Activated T-helper 17 cell treated with anti-CD3 and anti-CD28 coated beads, Interleukin-2, amount 50 U/mL, for 72 hours (primary cell): ENCODE measurements around the gene NECAB2. TPM values are rescaled to one million over a fixed set of nuclear protein-coding genes. Genes with fewer than 3 reads are reported as not detected.

Experiments
- ATAC-seq: fragments of 150-1000 bp; cut with Tn5 transposase; replicated peaks from 2 replicates; pipeline ENCODE4 v1.10.0; 2021; ENCODE audit warnings: mild to moderate bottlenecking, moderate library complexity
- H3K27ac Mint-ChIP-seq: one replicate; pipeline ENCODE4 v1.8.0; 2022; ENCODE audit warnings: mixed read lengths
- H3K27me3 Mint-ChIP-seq: one replicate; pipeline ENCODE4 v1.8.0; 2022; ENCODE audit warnings: mixed read lengths
- H3K36me3 Mint-ChIP-seq: one replicate; pipeline ENCODE4 v1.8.0; 2022; ENCODE audit warnings: low read depth, mild to moderate bottlenecking, mixed read lengths
- H3K4me1 Mint-ChIP-seq: one replicate; pipeline ENCODE4 v1.8.0; 2022; ENCODE audit warnings: mixed read lengths
- H3K4me3 Mint-ChIP-seq: one replicate; pipeline ENCODE4 v1.8.0; 2022; ENCODE audit warnings: mild to moderate bottlenecking, mixed read lengths
- H3K9me3 Mint-ChIP-seq: one replicate; pipeline ENCODE4 v1.8.0; 2022; ENCODE audit warnings: mixed read lengths
- total RNA-seq, 2 donors: library from RNA; stranded (reverse); gene quantifications; one replicate each; pipeline ENCODE4 v1.2.3, GENCODE V29; 2022

The NECAB2 gene
- total RNA-seq, 2 donors from 2014 or later = not detected

DNA sequence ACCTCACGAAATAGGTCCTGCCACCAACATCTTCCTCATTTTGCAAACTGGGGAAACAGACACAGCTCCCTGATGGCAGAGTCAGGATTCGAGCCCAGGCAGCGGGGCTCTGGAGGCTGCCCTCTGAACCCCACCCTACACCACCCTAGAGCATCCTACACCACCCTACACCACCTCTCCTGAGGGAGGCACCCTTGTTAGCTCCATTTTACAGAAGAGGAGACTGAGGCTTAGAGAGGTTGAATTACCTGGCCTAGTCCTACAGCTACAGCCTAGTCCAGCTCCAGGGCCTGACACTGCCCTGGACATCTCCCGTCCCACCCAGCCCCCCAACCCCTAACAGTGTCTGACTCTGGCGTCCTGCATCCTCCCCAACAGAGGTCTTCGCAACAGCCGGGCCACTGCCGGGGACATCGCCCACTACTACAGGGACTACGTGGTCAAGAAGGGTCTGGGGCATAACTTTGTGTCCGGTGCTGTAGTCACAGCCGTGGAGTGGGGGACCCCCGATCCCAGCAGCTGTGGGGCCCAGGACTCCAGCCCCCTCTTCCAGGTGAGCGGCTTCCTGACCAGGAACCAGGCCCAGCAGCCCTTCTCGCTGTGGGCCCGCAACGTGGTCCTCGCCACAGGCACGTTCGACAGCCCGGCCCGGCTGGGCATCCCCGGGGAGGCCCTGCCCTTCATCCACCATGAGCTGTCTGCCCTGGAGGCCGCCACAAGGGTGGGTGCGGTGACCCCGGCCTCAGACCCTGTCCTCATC is 3.2 kb upstream of the NECAB2 start:
- Mint-ChIP-seq H3K9me3 (no peaks in the 10 kb centered on the region), H3K27ac (no peak overlapping the region), H3K4me1 (peaks cover 5% of the 10 kb centered on the region), H3K36me3 (no peaks in the 10 kb centered on the region), H3K4me3 (no peak overlapping the region), H3K27me3 (peaks cover 10% of the 10 kb centered on the region)
- no peak for ATAC-seq

DNA sequence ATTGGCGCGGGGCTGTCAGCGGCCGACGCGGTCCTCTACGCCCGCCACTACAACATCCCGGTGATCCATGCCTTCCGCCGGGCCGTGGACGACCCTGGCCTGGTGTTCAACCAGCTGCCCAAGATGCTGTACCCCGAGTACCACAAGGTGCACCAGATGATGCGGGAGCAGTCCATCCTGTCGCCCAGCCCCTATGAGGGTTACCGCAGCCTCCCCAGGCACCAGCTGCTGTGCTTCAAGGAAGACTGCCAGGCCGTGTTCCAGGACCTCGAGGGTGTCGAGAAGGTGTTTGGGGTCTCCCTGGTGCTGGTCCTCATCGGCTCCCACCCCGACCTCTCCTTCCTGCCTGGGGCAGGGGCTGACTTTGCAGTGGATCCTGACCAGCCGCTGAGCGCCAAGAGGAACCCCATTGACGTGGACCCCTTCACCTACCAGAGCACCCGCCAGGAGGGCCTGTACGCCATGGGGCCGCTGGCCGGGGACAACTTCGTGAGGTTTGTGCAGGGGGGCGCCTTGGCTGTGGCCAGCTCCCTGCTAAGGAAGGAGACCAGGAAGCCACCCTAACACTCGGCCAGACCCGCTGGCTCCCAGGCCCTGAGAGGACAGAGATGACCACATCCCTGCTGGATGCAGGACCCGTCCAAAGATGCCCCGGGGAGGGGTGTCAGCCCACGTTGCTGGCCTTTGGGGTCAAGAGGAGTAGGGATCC is 2.4 kb upstream of the NECAB2 start:
- Mint-ChIP-seq H3K4me1 (peaks cover 5% of the 10 kb centered on the region), H3K36me3 (no peaks in the 10 kb centered on the region), H3K27me3 (peaks cover 12% of the 10 kb centered on the region), H3K4me3 (no peak overlapping the region), H3K9me3 (no peaks in the 10 kb centered on the region), H3K27ac (no peak overlapping the region)
- ATAC-seq = no peak

- Mint-ChIP-seq H3K4me3 (no peak overlapping the region), H3K4me1 (peaks cover 5% of the 10 kb centered on the region), H3K9me3 (no peaks in the 10 kb centered on the region), H3K36me3 (no peaks in the 10 kb centered on the region), H3K27ac (no peak overlapping the region), H3K27me3 (peaks cover 12% of the 10 kb centered on the region)
- ATAC-seq = no peak
These were observed 1.8 kb upstream of the NECAB2 start for GRCh38 chr16:83966153-83966696.

- Mint-ChIP-seq H3K4me1 (peaks cover 5% of the 10 kb centered on the region), H3K27me3 (peaks cover 12% of the 10 kb centered on the region), H3K9me3 (no peaks in the 10 kb centered on the region), H3K4me3 (no peak overlapping the region), H3K27ac (no peak overlapping the region), H3K36me3 (no peaks in the 10 kb centered on the region)
- ATAC-seq = no peak
These were observed 953 bp upstream of the NECAB2 start for GRCh38 chr16:83967091-83967490.

DNA sequence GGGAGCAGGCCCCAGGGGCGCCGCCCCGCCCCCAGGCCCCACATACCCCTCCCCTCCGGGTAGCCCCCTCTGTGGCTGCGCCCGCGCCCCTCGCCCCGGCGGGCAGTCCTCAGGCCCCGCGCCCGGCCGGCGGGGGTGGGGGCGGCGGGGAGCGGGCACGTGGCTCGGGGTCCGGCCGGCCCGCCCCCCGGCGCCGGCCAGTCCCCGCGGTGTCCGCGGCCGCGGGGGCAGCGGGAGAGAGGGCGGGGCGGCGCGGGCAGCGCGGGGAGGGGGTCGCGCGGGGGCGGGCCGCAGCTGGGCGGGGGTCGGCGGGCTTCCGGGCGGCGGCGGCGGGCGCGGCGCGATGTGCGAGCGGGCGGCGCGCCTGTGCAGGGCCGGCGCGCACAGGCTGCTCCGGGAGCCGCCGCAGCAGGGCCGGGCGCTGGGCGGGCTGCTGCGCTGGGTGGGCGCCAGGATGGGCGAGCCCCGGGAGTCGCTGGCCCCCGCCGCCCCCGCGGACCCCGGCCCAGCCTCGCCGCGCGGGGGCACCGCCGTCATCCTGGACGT is 335 bp downstream of the NECAB2 start:
- Mint-ChIP-seq H3K9me3 (no peaks in the 10 kb centered on the region), H3K4me1 (peaks cover 5% of the 10 kb centered on the region), H3K27me3 (peaks cover 12% of the 10 kb centered on the region), H3K4me3 (no peak overlapping the region), H3K36me3 (no peaks in the 10 kb centered on the region), H3K27ac (no peak overlapping the region)
- no peak for ATAC-seq

DNA sequence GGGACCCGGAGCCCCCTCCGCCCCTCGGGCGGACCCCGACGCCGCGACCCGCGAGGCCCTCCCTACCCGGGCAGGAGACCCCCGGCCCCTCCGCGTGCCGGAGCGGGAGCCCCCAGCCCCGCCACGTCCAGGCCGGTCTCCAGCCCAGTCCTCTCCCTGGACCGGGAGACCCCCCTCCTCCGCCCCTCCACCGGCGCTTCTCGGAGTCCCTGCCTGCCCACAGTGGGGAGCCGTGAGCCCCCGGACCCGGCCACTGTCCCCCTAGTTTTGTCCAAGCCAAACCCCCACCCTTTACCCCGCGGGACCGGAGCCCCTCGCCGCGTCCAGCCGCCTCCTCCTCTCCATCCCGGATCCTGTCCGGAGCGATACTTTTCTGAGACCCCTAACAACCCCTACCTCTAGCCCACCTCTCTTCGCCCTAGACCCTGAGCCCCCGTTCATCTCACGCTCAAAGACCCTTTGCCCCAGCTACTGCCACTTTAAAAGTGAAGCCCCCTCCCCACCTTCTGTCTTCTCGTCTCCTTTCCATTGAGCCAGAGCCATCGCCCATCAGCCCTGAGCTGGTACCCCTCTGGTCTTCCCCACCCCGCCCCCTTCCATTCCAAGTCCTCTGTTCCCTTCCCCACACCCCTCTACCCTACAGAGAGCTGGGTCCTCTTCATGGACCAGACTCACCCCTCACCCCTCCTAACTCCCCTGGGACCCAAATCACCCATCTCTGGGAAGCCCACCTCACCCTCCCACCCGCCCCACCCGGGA is 1.0 kb downstream of the NECAB2 start:
- Mint-ChIP-seq H3K36me3 (no peaks in the 10 kb centered on the region), H3K9me3 (no peaks in the 10 kb centered on the region), H3K4me1 (peaks cover 5% of the 10 kb centered on the region), H3K4me3 (no peak overlapping the region), H3K27ac (no peak overlapping the region), H3K27me3 (peaks cover 12% of the 10 kb centered on the region)
- ATAC-seq = no peak

DNA sequence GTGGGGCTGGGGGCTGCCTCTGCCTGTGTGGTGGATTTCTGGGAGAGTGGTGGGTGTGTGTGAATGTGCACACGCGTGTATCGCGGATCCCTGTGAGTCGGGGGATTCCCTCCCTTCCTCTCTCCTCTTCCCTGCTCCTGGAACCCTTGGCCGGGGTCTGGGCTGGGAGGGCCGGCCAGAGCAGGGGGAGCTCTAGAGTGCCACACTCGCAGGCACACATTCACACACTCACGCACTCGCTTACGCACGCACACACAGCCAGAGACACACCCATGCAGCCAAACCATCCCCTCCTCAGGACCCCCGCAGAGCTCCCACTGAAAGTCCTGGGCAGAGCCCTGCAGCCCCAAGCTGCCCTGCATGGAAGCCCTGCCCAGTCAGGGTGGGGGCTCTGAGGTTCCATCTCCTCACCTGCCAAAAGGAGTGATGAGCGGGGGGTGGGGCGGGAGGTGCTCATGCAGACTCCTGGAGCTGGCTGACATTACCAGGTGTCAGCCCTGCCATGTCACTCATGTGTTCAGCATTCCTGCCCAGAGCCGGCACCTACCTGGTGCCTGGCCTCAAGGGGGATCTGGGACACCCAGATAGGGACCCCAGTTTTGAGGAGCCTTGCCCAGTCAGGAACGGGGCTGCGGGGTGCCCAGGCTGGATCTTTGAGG is 1.9 kb downstream of the NECAB2 start:
- no peaks in the 10 kb centered on the region for H3K36me3 Mint-ChIP-seq
- H3K27me3 Mint-ChIP-seq = peaks cover 18% of the 10 kb centered on the region
- peaks cover 5% of the 10 kb centered on the region for H3K4me1 Mint-ChIP-seq
- H3K4me3 Mint-ChIP-seq = no peak overlapping the region
- H3K9me3 Mint-ChIP-seq = no peaks in the 10 kb centered on the region
- H3K27ac Mint-ChIP-seq = no peak overlapping the region
- no peak for ATAC-seq

GRCh38 chr16:83970430-83970815 is 2.4 kb downstream of the NECAB2 start:
- H3K9me3 Mint-ChIP-seq = no peaks in the 10 kb centered on the region
- H3K36me3 Mint-ChIP-seq = no peaks in the 10 kb centered on the region
- ATAC-seq = no peak
- no peak overlapping the region for H3K4me3 Mint-ChIP-seq
- H3K27ac Mint-ChIP-seq = no peak overlapping the region
- H3K27me3 Mint-ChIP-seq = peaks cover 18% of the 10 kb centered on the region
- H3K4me1 Mint-ChIP-seq = peaks cover 5% of the 10 kb centered on the region

GRCh38 chr16:83971165-83972130 is 3.4 kb downstream of the NECAB2 start:
- no peak overlapping the region for H3K4me3 Mint-ChIP-seq

GRCh38 chr16:83972256-83973008 is 4.4 kb downstream of the NECAB2 start:
- no peaks in the 10 kb centered on the region for H3K9me3 Mint-ChIP-seq
- H3K27ac Mint-ChIP-seq = no peak overlapping the region
- H3K27me3 Mint-ChIP-seq = peaks cover 18% of the 10 kb centered on the region
- ATAC-seq = no peak
- no peak overlapping the region for H3K4me3 Mint-ChIP-seq
- H3K36me3 Mint-ChIP-seq = no peaks in the 10 kb centered on the region
- peaks cover 5% of the 10 kb centered on the region for H3K4me1 Mint-ChIP-seq

More at GRCh38 chr16:83971165-83972130, 3.4 kb downstream of the NECAB2 start:
- no peaks in the 10 kb centered on the region for H3K9me3 Mint-ChIP-seq
- H3K27me3 Mint-ChIP-seq = peaks cover 18% of the 10 kb centered on the region
- no peak overlapping the region for H3K27ac Mint-ChIP-seq
- H3K36me3 Mint-ChIP-seq = no peaks in the 10 kb centered on the region
- peaks cover 5% of the 10 kb centered on the region for H3K4me1 Mint-ChIP-seq
- no peak for ATAC-seq

DNA sequence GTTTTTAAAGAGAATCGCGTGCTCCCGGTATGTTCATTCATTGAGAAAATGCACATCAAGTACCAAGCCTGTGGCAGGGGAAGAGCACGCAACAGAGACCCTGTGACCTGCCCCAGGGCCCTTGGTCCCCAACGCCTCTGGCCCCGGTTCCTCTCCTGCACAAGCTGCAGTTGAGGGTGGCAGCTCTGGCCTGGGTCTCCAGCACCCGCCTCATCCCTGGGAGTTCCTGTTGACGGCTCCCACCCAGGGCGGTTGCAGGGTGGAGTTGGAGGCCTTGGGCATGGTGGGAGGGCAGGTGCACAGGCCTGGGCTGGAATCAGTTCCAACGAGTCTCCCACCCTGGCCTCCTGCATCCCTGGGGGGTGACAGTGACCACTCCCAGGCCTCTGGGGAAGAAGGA is 5.0 kb downstream of the NECAB2 start:
- Mint-ChIP-seq H3K27ac (no peak overlapping the region), H3K27me3 (peaks cover 14% of the 10 kb centered on the region), H3K36me3 (no peaks in the 10 kb centered on the region), H3K4me3 (no peak overlapping the region), H3K4me1 (no peaks in the 10 kb centered on the region), H3K9me3 (peaks cover 2% of the 10 kb centered on the region)
- no peak for ATAC-seq

- H3K27ac Mint-ChIP-seq = no peak overlapping the region
- ATAC-seq = no peak
- H3K36me3 Mint-ChIP-seq = no peaks in the 10 kb centered on the region
- peaks cover 14% of the 10 kb centered on the region for H3K27me3 Mint-ChIP-seq
- peaks cover 4% of the 10 kb centered on the region for H3K9me3 Mint-ChIP-seq
- no peaks in the 10 kb centered on the region for H3K4me1 Mint-ChIP-seq
- no peak overlapping the region for H3K4me3 Mint-ChIP-seq
These were observed 5.7 kb downstream of the NECAB2 start for GRCh38 chr16:83973581-83974385.
